Endothelial cell (in vitro differentiated cells): ENCODE data around the gene COBLL1. TPM values are rescaled to one million over a fixed set of nuclear protein-coding genes. Genes with fewer than 3 reads are reported as not detected.

Experiments used
- DNase-seq: peaks from one replicate; pipeline ENCODE4 v3.0.0; 2021; ENCODE audit warnings: low spot score
- H3K27ac Mint-ChIP-seq: one replicate; pipeline ENCODE4 v1.8.0; 2021; ENCODE audit warnings: mixed read lengths, inconsistent platforms; ENCODE audit not compliant: unreplicated experiment
- H3K27me3 Mint-ChIP-seq: one replicate; pipeline ENCODE4 v1.8.0; 2021; ENCODE audit warnings: mild to moderate bottlenecking, moderate library complexity, mixed read lengths, inconsistent platforms; ENCODE audit not compliant: unreplicated experiment
- H3K36me3 Mint-ChIP-seq: one replicate; pipeline ENCODE4 v1.8.0; 2021; ENCODE audit warnings: mild to moderate bottlenecking, low read depth, mixed read lengths, inconsistent platforms; ENCODE audit not compliant: unreplicated experiment
- H3K4me1 Mint-ChIP-seq: one replicate; pipeline ENCODE4 v1.8.0; 2021; ENCODE audit warnings: mild to moderate bottlenecking, mixed read lengths, inconsistent platforms; ENCODE audit not compliant: unreplicated experiment
- H3K4me3 Mint-ChIP-seq: one replicate; pipeline ENCODE4 v1.8.0; 2021; ENCODE audit warnings: mild to moderate bottlenecking, mixed read lengths, inconsistent platforms; ENCODE audit not compliant: unreplicated experiment
- H3K9me3 Mint-ChIP-seq: one replicate; pipeline ENCODE4 v1.8.0; 2021; ENCODE audit warnings: mixed read lengths, inconsistent platforms; ENCODE audit not compliant: unreplicated experiment
- total RNA-seq: library from RNA; stranded (reverse); fragmentation: NEBNext Ultra II Directional; extraction: Animal tissue kit (Norgen Biotek cat#: 25700); gene quantifications from one replicate; pipeline ENCODE4 v1.2.1, GENCODE V29; 2021; ENCODE audit not compliant: unreplicated experiment
- TF ChIP-seq, protein P1 (sequence below): fragments of 200-600 bp; sonication (generic); IDR thresholded peaks from one replicate; pipeline ENCODE4 v1.5.0; 2021; ENCODE audit warnings: antibody characterized with exemption; ENCODE audit not compliant: unreplicated experiment

The COBLL1 gene
- total RNA-seq, 1 donor from 2014 or later: 46.6 TPM

GRCh38 chr2:164821338-164821737 is 20.3 kb downstream of the COBLL1 start:
- Mint-ChIP-seq H3K4me1 (no peaks in the 10 kb centered on the region), H3K4me3 (no peak overlapping the region), H3K36me3 (no peaks in the 10 kb centered on the region), H3K9me3 (no peaks in the 10 kb centered on the region), H3K27ac (no peak overlapping the region), H3K27me3 (no peaks in the 10 kb centered on the region)
- TF ChIP-seq, protein P1, sequence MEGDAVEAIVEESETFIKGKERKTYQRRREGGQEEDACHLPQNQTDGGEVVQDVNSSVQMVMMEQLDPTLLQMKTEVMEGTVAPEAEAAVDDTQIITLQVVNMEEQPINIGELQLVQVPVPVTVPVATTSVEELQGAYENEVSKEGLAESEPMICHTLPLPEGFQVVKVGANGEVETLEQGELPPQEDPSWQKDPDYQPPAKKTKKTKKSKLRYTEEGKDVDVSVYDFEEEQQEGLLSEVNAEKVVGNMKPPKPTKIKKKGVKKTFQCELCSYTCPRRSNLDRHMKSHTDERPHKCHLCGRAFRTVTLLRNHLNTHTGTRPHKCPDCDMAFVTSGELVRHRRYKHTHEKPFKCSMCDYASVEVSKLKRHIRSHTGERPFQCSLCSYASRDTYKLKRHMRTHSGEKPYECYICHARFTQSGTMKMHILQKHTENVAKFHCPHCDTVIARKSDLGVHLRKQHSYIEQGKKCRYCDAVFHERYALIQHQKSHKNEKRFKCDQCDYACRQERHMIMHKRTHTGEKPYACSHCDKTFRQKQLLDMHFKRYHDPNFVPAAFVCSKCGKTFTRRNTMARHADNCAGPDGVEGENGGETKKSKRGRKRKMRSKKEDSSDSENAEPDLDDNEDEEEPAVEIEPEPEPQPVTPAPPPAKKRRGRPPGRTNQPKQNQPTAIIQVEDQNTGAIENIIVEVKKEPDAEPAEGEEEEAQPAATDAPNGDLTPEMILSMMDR: no peak
- no peak for DNase-seq

GRCh38 chr2:164818149-164819136 is 23.2 kb downstream of the COBLL1 start:
- Mint-ChIP-seq H3K9me3 (no peaks in the 10 kb centered on the region), H3K27me3 (no peaks in the 10 kb centered on the region), H3K27ac (no peak overlapping the region), H3K4me3 (no peak overlapping the region), H3K4me1 (no peaks in the 10 kb centered on the region), H3K36me3 (no peaks in the 10 kb centered on the region)
- TF ChIP-seq, protein P1: no peak
- DNase-seq: no peak

- TF ChIP-seq, protein P1: no peak
- no peaks in the 10 kb centered on the region for H3K27me3 Mint-ChIP-seq
- H3K4me1 Mint-ChIP-seq: no peaks in the 10 kb centered on the region
- no peak for DNase-seq
- H3K27ac Mint-ChIP-seq: no peak overlapping the region
- H3K9me3 Mint-ChIP-seq: no peaks in the 10 kb centered on the region
- no peak overlapping the region for H3K4me3 Mint-ChIP-seq
- H3K36me3 Mint-ChIP-seq: no peaks in the 10 kb centered on the region
Measured at GRCh38 chr2:164816900-164817299, 24.7 kb downstream of the COBLL1 start.

GRCh38 chr2:164816046-164816445 is 25.6 kb downstream of the COBLL1 start:
- Mint-ChIP-seq H3K27me3 (no peaks in the 10 kb centered on the region), H3K4me1 (no peaks in the 10 kb centered on the region), H3K36me3 (no peaks in the 10 kb centered on the region), H3K9me3 (no peaks in the 10 kb centered on the region), H3K4me3 (no peak overlapping the region), H3K27ac (no peak overlapping the region)
- TF ChIP-seq, protein P1: no peak
- no peak for DNase-seq
